Peyer's patch (tissue), 4 donors: Measurements from ENCODE around the gene PTGES3L.

Experiments used
- POLR2A ChIP-seq, 2 donors: fragments of 450-650 bp; IDR thresholded peaks; one replicate each; pipeline ENCODE4 v1.5.1; 2017; ENCODE audit warnings: antibody characterized with exemption in 2 of 2, mild to moderate bottlenecking in 2 of 2, moderate library complexity in 2 of 2
- TF ChIP-seq, protein P1 (sequence below), 6 experiments: fragments of 450-650 bp in 4 of 6; fragments of 200-600 bp in 2 of 6; sonication (generic) in 1 of 6; IDR thresholded peaks; one replicate each; pipeline ENCODE4 v1.5.1; 2017 to 2019; ENCODE audit warnings: antibody characterized with exemption in 6 of 6, mild to moderate bottlenecking in 3 of 6, moderate library complexity in 1 of 6

DNA sequence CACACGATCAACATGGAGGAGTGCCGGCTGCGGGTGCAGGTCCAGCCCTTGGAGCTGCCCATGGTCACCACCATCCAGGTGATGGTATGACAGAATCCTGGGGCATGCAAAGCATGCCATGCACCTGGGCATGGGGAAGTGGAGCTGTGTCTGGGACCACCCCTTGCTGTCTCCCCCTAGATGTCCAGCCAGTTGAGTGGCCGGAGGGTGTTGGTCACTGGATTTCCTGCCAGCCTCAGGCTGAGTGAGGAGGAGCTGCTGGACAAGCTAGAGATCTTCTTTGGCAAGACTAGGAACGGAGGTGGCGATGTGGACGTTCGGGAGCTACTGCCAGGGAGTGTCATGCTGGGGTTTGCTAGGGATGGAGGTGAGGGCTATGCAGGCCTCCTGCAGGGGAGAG lies 33.4 kb upstream of the PTGES3L start:
- TF ChIP-seq, protein P1, sequence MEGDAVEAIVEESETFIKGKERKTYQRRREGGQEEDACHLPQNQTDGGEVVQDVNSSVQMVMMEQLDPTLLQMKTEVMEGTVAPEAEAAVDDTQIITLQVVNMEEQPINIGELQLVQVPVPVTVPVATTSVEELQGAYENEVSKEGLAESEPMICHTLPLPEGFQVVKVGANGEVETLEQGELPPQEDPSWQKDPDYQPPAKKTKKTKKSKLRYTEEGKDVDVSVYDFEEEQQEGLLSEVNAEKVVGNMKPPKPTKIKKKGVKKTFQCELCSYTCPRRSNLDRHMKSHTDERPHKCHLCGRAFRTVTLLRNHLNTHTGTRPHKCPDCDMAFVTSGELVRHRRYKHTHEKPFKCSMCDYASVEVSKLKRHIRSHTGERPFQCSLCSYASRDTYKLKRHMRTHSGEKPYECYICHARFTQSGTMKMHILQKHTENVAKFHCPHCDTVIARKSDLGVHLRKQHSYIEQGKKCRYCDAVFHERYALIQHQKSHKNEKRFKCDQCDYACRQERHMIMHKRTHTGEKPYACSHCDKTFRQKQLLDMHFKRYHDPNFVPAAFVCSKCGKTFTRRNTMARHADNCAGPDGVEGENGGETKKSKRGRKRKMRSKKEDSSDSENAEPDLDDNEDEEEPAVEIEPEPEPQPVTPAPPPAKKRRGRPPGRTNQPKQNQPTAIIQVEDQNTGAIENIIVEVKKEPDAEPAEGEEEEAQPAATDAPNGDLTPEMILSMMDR (IDR thresholded peaks at IDR 0.05), result no peak
- TF ChIP-seq POLR2A (IDR thresholded peaks at IDR 0.05), result no peak
